GM13977 (cell line): ENCODE results near the gene FFAR1.

Experiments
- DNase-seq: peaks from one replicate; pipeline ENCODE4 v3.0.0; 2012; ENCODE audit warnings: low spot score
- CTCF ChIP-seq: IDR thresholded peaks from 2 replicates; pipeline ENCODE4 v1.5.1; 2012; ENCODE audit warnings: mild to moderate bottlenecking, control low read depth; ENCODE audit not compliant: insufficient read depth; ENCODE audit errors: extremely low read depth, missing control alignments
- in situ Hi-C: fragments of 300-500 bp; cut with MboI; formaldehyde crosslinking; loops from one replicate; pipeline ENCODE4 v1.12.0; 2022; ENCODE audit warnings: low sequenced_read_pairs, low pct_unique_long_range_greater_than_20kb, mixed read lengths, inconsistent platforms; ENCODE audit not compliant: unreplicated experiment

The FFAR1 gene

GRCh38 chr19:35314031-35314430 is 33.7 kb upstream of the FFAR1 start:
- in situ Hi-C loops: no loop called here
- no peak for TF ChIP-seq CTCF
- no peak for DNase-seq

GRCh38 chr19:35314858-35315470 is 32.7 kb upstream of the FFAR1 start:
- no peak for DNase-seq
- TF ChIP-seq CTCF: no peak
- in situ Hi-C loops: no loop called here

GRCh38 chr19:35315883-35316282 is 31.8 kb upstream of the FFAR1 start:
- peak; percentile 23 for TF ChIP-seq CTCF
- in situ Hi-C loops: no loop called here
- DNase-seq: no peak

DNA sequence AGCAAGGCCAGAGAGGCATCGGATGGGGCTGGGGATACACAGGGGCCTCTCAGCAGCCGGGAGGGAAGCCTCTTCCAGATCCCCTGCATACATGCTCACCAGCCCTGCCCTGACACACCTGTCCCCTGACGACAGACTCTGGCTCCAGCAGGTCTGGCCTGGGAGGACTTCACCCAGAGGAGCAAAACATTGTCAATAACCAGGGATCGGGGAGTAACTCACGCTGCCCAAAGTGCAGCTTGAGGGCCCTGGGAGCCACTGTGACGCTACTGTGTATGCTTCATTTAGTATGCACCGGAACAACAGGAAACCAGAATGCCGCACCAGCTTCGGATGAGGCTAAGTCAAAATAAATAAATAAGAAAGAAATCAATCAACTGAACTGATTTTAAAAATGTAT is 31.1 kb upstream of the FFAR1 start:
- in situ Hi-C loops: no loop called here
- no peak for DNase-seq
- no peak for TF ChIP-seq CTCF

DNA sequence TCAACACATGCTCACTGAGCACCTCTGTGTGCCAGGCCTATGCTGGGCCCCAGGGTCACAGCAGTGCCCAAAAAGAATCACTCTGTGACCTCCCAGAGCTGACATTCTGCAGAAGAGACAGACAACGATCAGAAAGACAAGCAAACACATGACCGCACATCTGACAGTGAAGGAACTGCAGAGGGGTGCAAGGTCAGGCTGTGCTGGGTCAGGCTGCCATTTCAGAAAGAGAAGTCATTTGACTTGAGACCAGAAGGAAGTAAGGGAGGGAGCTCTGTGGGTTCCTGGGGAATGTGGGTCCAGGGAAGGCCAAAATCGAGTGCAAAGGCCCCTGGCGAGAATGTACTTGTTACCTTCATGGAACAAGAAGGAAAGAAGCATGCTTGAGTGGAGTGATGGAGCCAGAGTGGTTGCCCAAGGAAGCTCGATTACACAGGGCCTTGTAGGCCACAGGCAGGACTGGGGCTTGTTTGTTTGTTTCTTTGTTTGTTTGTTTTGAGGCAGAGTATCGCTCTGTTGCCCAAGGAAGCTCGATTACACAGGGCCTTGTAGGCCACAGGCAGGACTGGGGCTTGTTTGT is 30.1 kb upstream of the FFAR1 start:
- DNase-seq: no peak
- in situ Hi-C loops: no loop called here
- no peak for TF ChIP-seq CTCF

DNA sequence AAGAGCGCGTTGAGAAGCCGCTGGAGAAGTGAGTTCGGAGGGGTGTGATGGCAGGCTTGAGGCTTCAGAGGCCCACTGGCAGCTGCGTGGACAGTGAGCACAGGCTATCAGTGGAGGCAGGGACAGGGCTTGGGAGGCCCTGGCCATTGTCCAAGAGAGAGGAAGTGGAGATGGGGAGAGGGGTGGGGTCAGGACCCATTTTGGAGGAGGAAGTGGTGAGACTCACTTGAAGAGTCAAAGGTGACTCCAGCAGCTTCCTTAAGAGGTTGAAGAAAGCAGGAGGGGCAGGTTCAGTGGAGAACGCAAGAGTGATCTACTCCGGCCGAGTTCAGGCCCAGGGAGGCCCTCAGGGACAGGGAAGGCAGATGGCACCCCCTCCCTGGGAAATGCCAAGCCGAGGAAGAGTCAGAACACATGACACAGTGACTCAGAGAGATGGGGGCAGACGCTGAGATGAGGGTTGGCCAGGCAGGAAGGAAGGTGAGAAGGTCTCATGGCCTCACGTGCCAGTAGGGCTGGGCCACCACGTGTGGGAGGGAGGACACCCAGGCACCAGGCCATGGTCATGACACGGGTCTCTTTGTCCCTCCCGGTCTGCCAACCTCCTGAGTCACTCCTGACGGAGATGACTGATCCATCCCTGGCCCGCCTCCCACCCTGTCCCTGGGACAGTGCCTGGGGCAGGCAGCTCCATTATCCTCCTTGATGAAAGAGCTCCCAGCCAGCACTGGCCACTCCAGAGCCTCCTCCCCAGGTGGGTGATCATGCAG is 28.8 kb upstream of the FFAR1 start:
- TF ChIP-seq CTCF: no peak
- in situ Hi-C loops: no loop called here
- DNase-seq: no peak
